ENCODE results near the gene COL5A3. TPM values are rescaled to one million over a fixed set of nuclear protein-coding genes. Genes with fewer than 3 reads are reported as not detected.

COL5A3 gene
- polyA plus RNA-seq, 4 donors = 0.73 to 3.1 (median 0.85) TPM

- DNase-seq (ENCODE audit: low read depth in 4 of 4, low spot score in 3 of 4) = no peak
These were observed 98.6 kb downstream of the COL5A3 start for GRCh38 chr19:9911524-9912185.

- DNase-seq (ENCODE audit: low read depth in 4 of 4, low spot score in 3 of 4) = no peak
These were observed 99.7 kb downstream of the COL5A3 start for GRCh38 chr19:9910625-9911024.

Other genes starting within 250 kb of the COL5A3 start
- gene ZNF846, start 241.8 kb downstream of the COL5A3 start, polyA plus RNA-seq (ENCODE audit: insufficient read length in 4 of 4) = 10 to 100 TPM; 16.1 to 23.4 (median 17.8) TPM
- gene FBXL12, start 191.4 kb downstream of the COL5A3 start, polyA plus RNA-seq (ENCODE audit: insufficient read length in 4 of 4) = 10 to 100 TPM; 28.7 to 31.5 (median 29.3) TPM
- 100 to 1,000 TPM; 255 to 326 (median 294) TPM for gene UBL5, start 182.6 kb downstream of the COL5A3 start, polyA plus RNA-seq (ENCODE audit: insufficient read length in 4 of 4)
- 10 to 100 TPM; 47.0 to 86.1 (median 55.3) TPM for gene PIN1, start 175.2 kb downstream of the COL5A3 start, polyA plus RNA-seq (ENCODE audit: insufficient read length in 4 of 4)
- 10 to 100 TPM; 16.1 to 29.2 (median 18.0) TPM for gene OLFM2, start 74.0 kb downstream of the COL5A3 start, polyA plus RNA-seq (ENCODE audit: insufficient read length in 4 of 4)
- gene RDH8, start 3.0 kb upstream of the COL5A3 start, polyA plus RNA-seq (ENCODE audit: insufficient read length in 4 of 4) = under 1 TPM in 1 of 4 donors, not detected in 3; 0.10 TPM
- 10 to 100 TPM; 24.6 to 28.9 (median 26.1) TPM for gene SHFL, start 75.8 kb upstream of the COL5A3 start, polyA plus RNA-seq (ENCODE audit: insufficient read length in 4 of 4)
- gene ANGPTL6, start 92.2 kb upstream of the COL5A3 start, polyA plus RNA-seq (ENCODE audit: insufficient read length in 4 of 4) = 1 to 10 TPM; 2.3 to 4.8 (median 2.9) TPM
- 10 to 100 TPM; 28.6 to 36.4 (median 32.1) TPM for gene PPAN, start 95.9 kb upstream of the COL5A3 start, polyA plus RNA-seq (ENCODE audit: insufficient read length in 4 of 4)
- gene P2RY11, start 101.2 kb upstream of the COL5A3 start, polyA plus RNA-seq (ENCODE audit: insufficient read length in 4 of 4) = 10 to 100 TPM; 10.4 to 13.9 (median 12.2) TPM
- gene EIF3G, start 109.4 kb upstream of the COL5A3 start, polyA plus RNA-seq (ENCODE audit: insufficient read length in 4 of 4) = 100 to 1,000 TPM; 188 to 215 (median 195) TPM
- gene DNMT1, start 184.4 kb upstream of the COL5A3 start, polyA plus RNA-seq (ENCODE audit: insufficient read length in 4 of 4) = 100 to 1,000 TPM in 3 of 4 donors, 10 to 100 TPM in 1; 89.1 to 111 (median 105) TPM
- 10 to 100 TPM; 11.1 to 12.5 (median 11.8) TPM for gene S1PR2, start 220.8 kb upstream of the COL5A3 start, polyA plus RNA-seq (ENCODE audit: insufficient read length in 4 of 4)
- 10 to 100 TPM; 38.3 to 57.4 (median 39.5) TPM for gene MRPL4, start 241.7 kb upstream of the COL5A3 start, polyA plus RNA-seq (ENCODE audit: insufficient read length in 4 of 4)